Measurements from ENCODE around the gene ASIP. TPM values are rescaled to one million over a fixed set of nuclear protein-coding genes. Genes with fewer than 3 reads are reported as not detected.
"Not testable (repeated sequence)": the region's sequence is repeated elsewhere in the genome, so short reads cannot be mapped to it uniquely, and the experiment has no call there.

Gene ASIP
- 1.1 TPM in 1 of 2 replicates, not detected in the other for total RNA-seq (ENCODE audit: low replicate concordance)
- long read RNA-seq, partial matches to known transcripts = 0 of 1 reads
- long read RNA-seq, other reads (novel, unspliced or antisense) = 1 of 1 reads

GRCh38 chr20:34240693-34241615 is at the start of gene ASIP:
Gene ASIP, plus strand, starts transcription at chr20:34241423. Its CDS starts 18,952 bp downstream, at chr20:34260375.
- peaks cover 24% of the 10 kb centered on the region for H3K4me1 Mint-ChIP-seq (ENCODE audit: unreplicated experiment)
- no peaks in the 10 kb centered on the region for H3K36me3 Mint-ChIP-seq
- peak; percentile 29 for DNase-seq (ENCODE audit: extremely low spot score, unreplicated experiment)
- H3K4me3 Mint-ChIP-seq = no peak within 1 kb of the TSS
- peaks cover 10% of the 10 kb centered on the region for H3K9me3 Mint-ChIP-seq
- no peak within 1 kb of the TSS for H3K27ac Mint-ChIP-seq
- peaks cover 5% of the 10 kb centered on the region for H3K27me3 Mint-ChIP-seq
- TF ChIP-seq CTCF (conservative IDR thresholded peaks at IDR 0.05) = no peak

- peaks cover 60% of the 10 kb centered on the region for H3K4me1 Mint-ChIP-seq (ENCODE audit: unreplicated experiment)
- DNase-seq (ENCODE audit: extremely low spot score, unreplicated experiment) = no peak
- peak overlapping the region; percentile 23 for H3K27ac Mint-ChIP-seq
- no peaks in the 10 kb centered on the region for H3K36me3 Mint-ChIP-seq
- H3K9me3 Mint-ChIP-seq = no peaks in the 10 kb centered on the region
- no peak for TF ChIP-seq CTCF (conservative IDR thresholded peaks at IDR 0.05)
- peak overlapping the region; percentile 64 for H3K4me3 Mint-ChIP-seq
- no peaks in the 10 kb centered on the region for H3K27me3 Mint-ChIP-seq
Measured at GRCh38 chr20:34193051-34193450, 48.2 kb upstream of the ASIP start.

- no peaks in the 10 kb centered on the region for H3K27me3 Mint-ChIP-seq
- no peak for TF ChIP-seq CTCF (conservative IDR thresholded peaks at IDR 0.05)
- H3K4me1 Mint-ChIP-seq (ENCODE audit: unreplicated experiment) = peaks cover 50% of the 10 kb centered on the region
- no peak for DNase-seq (ENCODE audit: extremely low spot score, unreplicated experiment)
- H3K36me3 Mint-ChIP-seq = no peaks in the 10 kb centered on the region
- no peak overlapping the region for H3K4me3 Mint-ChIP-seq
- no peaks in the 10 kb centered on the region for H3K9me3 Mint-ChIP-seq
- H3K27ac Mint-ChIP-seq = no peak overlapping the region
Measured at GRCh38 chr20:34199183-34199582, 42.0 kb upstream of the ASIP start.

- H3K4me3 Mint-ChIP-seq = no peak overlapping the region
- H3K27ac Mint-ChIP-seq = no peak overlapping the region
- no peaks in the 10 kb centered on the region for H3K27me3 Mint-ChIP-seq
- TF ChIP-seq CTCF (conservative IDR thresholded peaks at IDR 0.05) = no peak
- peaks cover 43% of the 10 kb centered on the region for H3K4me1 Mint-ChIP-seq (ENCODE audit: unreplicated experiment)
- no peaks in the 10 kb centered on the region for H3K9me3 Mint-ChIP-seq
- no peak for DNase-seq (ENCODE audit: extremely low spot score, unreplicated experiment)
- H3K36me3 Mint-ChIP-seq = no peaks in the 10 kb centered on the region
Measured at GRCh38 chr20:34200023-34200422, 41.2 kb upstream of the ASIP start.

GRCh38 chr20:34201531-34201930 is 39.7 kb upstream of the ASIP start:
- peak overlapping the region; percentile 8 for H3K27ac Mint-ChIP-seq
- H3K9me3 Mint-ChIP-seq = no peaks in the 10 kb centered on the region
- H3K27me3 Mint-ChIP-seq = no peaks in the 10 kb centered on the region
- peaks cover 4% of the 10 kb centered on the region for H3K36me3 Mint-ChIP-seq
- DNase-seq (ENCODE audit: extremely low spot score, unreplicated experiment) = no peak
- TF ChIP-seq CTCF (conservative IDR thresholded peaks at IDR 0.05) = no peak
- H3K4me3 Mint-ChIP-seq = peak overlapping the region; percentile 19
- H3K4me1 Mint-ChIP-seq (ENCODE audit: unreplicated experiment) = peaks cover 32% of the 10 kb centered on the region

GRCh38 chr20:34205172-34205880 is 35.9 kb upstream of the ASIP start:
- H3K27ac Mint-ChIP-seq; H3K36me3 Mint-ChIP-seq; H3K4me3 Mint-ChIP-seq; DNase-seq (ENCODE audit: extremely low spot score, unreplicated experiment); H3K9me3 Mint-ChIP-seq; H3K27me3 Mint-ChIP-seq: not testable (repeated sequence)
- peaks cover 19% of the 10 kb centered on the region for H3K4me1 Mint-ChIP-seq (ENCODE audit: unreplicated experiment)

Data from type B pancreatic cell (in vitro differentiated cells).